Amygdala (tissue), 56 donors: ENCODE measurements around the gene NMNAT3.

Source experiments
- DNase-seq, 56 donors: peaks; one replicate each; lab custom pipeline; 2025; lab: John Stamatoyannopoulos, UW

Gene NMNAT3

GRCh38 chr3:139676108-139676507, 1.7 kb downstream of the NMNAT3 start:
- no peak for DNase-seq

GRCh38 chr3:139675327-139675726, 2.4 kb downstream of the NMNAT3 start:
- peak in 1 of 56 donors; percentile 1 for DNase-seq

DNA sequence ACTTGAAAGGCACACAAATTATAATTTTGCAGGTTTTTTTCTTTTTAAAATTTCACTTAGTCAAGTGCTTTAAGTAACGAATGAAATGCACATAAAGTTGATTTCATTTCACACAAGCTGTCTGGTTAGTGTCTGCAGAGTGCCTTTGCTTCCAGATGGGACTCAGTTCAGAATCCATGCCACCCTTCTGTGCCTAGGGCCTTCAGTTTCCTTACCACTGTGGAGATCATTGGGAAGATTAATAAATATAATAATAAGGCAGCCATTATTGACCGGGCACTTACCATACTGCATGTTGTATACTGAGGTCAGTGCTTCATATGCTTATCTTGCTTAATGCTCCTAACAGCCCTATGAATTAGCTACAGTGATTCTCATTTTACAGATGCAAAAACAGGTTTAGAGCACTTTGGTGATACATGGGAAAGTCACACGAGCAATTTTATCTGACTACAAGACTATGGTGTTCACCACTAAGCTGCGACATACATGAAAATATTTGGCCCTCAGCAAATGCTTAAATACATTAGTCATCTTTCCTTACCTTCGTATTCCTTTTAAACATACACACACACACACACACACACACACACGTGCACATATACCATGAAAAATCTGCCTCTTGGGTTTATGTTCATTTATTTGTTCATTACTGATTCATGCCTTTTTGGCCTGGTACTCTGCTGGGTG, 3.1 kb downstream of the NMNAT3 start:
- DNase-seq: no peak

GRCh38 chr3:139672884-139673283, 4.9 kb downstream of the NMNAT3 start:
- DNase-seq: peak in 1 of 56 donors; percentile 5

DNA sequence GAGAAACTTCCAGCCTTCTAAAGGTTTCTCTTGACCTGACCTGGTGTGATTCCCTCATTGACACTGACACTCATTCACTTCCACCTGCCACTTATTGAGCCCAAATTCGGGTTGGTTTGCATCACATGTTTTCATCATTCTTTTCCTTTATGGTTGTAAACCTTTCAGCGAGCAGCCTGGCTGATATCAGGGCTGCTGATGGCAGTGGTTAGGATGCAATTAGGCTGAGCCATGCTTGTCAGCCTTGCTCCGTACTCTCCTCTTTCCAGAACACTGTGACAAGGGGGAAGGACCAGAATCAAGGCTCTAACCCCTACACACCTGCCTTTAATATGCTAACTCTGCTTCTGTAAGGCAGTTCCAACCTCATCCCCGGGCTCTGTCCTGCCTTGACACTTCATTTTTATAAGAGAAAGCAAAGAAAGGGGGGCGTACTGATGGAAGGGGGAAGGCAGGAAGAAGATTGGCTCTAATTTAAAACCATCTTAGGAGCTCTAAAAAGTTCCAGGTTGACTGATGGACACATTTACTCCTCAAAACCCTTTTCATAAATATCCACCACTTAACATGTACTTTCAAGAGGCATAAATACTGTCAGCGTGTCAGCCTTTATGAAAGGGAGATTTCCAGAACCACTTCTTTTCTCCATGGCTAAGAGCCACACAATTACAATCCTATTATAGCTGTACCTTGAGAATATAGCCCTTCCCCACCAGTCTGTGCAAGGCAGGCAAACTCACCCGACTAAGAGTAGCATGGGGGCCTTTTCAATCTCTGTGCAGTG, 5.7 kb downstream of the NMNAT3 start:
- DNase-seq: no peak

DNA sequence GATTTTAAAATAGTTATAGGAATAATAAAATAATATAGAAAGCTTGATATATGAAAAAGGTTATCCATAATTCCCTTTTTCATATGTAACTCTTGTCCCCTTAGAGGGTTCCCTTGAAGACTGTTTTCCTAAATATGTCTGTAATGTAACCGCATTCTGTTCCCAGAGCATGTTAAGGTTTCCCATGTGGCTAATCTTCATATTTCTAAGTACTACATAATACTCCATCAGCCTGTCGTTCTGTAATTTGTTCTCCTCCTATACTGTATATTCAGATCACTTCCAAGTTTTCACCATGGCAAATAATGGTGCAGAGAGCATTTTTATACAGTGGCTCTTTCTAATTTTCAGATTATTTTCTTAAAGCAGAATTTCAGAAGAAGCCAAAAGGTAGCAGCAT, 6.7 kb downstream of the NMNAT3 start:
- DNase-seq: no peak

DNA sequence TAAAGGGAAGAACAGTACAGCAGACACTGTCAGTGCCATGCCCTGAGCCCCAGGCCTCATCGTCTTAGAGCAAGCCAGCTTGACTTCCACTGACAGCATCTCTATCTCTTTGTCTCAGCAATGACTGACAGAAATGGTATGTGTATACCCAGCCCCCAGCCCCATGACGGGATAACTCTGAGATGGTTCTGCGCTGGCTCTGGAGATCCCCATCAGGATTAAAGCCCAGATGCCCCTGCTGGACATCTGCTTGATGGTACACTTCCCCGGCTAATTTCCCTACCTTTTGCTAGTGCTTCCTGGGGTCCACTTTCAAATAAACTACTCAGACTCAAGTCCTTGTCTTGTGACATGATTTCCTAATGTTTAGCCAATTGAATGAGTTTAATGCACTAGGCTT, 7.6 kb downstream of the NMNAT3 start:
- DNase-seq: no peak

DNA sequence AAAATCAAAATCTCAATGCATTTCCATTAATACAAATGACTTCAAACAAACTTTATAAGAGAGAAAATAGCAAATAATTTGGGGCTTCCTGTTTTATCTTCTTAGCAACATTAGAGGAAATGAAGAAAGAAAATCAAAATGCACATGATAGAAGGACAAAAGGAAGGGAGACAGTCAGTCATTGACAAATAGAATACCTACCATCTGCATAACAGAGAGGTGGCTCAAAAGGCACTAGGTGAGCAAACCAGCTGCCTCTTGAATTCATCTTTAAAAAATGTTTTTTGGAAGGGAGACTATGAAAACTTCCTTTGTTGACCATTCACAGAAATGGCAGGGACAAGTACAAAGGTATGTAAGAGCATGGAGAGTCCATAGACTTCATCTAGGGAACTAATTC, 9.4 kb downstream of the NMNAT3 start:
- no peak for DNase-seq

- no peak for DNase-seq
Observed at GRCh38 chr3:139664958-139665357, 12.8 kb downstream of the NMNAT3 start.

DNA sequence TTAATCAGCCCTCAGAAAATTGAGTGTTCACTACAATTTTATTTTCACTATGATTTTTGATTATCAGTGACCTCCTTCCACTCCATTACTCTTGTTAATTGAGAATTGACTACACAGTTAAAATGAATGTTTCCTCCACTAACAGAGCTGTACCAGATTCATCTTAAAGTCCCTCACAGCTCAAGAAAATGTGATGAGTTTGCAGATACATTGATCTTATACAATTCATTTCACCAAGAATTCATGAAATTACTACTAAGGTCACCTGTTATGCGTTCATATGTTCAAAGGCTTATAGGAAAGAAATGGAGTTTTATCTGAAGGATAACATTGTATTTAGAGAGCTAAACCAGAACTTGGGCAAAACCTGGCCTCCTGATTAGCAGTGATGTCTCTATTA, 17.5 kb downstream of the NMNAT3 start:
- no peak for DNase-seq

GRCh38 chr3:139659511-139659910, 18.3 kb downstream of the NMNAT3 start:
- DNase-seq: no peak

DNA sequence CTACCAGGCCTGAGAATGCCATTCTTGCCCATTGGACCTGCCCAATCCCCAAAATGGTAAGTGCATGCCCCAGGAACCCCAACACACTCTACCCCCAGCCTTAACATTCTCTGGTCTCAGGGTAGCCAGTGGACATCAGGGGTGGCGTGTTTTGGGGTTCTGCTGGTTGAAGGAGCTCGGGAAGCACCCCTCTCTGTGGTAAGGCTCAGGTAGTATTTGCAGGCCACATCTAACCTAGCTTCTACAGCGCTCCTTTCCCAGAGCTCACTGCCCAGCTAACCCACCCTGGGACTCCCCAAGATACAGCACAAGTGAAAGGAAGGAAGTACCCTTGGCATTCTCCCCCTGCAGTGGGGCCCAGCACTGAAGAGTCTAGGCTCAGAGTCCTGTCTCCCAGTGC, 19.8 kb downstream of the NMNAT3 start:
- DNase-seq: no peak

DNA sequence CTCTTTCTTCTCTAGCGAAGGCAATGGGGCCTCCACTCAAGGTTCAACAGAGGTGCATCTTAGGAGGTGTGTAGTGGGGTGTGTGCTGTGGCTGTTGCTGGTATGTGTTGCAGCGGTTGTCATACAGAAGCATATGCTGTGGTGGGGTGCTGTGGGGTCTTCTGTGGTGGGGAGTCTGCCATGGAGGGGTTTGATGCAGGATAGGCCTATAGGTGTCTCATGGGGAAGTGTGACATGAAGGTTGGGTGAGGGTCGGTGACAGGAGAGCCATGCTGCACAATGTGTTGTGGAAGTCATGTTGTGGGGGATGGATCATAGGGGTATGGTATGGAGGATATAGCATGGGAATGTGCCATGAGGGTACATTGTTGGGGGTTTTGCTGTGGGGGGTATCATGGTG, 20.3 kb downstream of the NMNAT3 start:
- no peak for DNase-seq

GRCh38 chr3:139655909-139656595, 21.7 kb downstream of the NMNAT3 start:
- no peak for DNase-seq

DNA sequence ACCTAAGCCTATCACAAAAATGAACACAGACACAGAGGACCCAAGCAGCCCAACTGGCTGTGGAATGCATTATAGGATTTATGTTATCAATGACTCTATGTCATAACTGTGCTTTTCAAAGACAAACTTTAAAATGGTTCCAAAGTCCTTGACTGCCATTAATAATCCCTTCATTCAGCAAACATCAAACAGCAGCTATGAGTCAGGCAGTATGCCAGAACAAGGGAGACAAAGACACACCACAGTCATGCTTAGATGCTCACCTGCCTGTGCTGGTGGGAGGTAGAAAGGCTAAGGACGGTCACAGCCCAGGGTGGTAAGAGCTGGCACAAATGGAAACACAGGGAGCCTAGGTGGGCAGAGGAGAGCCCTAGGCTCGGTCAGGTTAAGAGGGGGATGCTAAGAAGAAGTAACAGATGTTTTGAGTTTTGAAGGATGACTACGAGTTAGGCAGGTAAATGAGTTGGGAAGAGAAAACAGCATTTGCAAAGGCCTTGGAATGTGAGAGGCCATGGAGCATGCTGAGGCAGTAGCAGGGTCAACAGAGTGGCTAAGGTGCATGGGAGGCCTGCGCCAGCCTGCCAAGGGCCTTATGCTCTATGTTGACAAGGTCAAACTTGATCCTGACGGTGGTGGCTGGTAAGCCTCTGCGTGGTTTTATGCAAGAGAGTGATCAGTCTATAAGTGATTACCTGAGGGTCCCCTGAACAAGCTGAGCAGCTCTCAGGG, 23.0 kb downstream of the NMNAT3 start:
- DNase-seq: no peak

- DNase-seq: no peak
Observed at GRCh38 chr3:139653582-139653981, 24.2 kb downstream of the NMNAT3 start.

DNA sequence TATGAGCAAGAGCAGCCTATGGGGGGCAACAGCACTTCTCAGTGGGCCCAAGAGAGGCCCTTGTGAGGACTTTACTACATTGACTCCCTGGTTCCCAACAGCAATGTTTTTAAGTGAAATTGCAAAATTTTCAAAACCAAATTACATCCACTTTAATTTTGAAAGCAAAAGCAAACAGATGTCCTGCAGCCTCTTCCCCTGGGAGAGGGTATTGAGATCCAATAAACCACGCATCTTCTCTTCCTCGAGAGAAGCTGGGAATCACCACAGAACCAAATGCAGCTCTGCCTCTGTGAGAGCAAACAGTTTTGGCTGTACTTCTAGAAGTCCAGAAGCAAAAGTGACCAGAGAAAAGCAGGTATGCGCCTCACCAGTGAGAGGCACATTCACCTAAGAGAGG, 25.2 kb downstream of the NMNAT3 start:
- DNase-seq: no peak

DNA sequence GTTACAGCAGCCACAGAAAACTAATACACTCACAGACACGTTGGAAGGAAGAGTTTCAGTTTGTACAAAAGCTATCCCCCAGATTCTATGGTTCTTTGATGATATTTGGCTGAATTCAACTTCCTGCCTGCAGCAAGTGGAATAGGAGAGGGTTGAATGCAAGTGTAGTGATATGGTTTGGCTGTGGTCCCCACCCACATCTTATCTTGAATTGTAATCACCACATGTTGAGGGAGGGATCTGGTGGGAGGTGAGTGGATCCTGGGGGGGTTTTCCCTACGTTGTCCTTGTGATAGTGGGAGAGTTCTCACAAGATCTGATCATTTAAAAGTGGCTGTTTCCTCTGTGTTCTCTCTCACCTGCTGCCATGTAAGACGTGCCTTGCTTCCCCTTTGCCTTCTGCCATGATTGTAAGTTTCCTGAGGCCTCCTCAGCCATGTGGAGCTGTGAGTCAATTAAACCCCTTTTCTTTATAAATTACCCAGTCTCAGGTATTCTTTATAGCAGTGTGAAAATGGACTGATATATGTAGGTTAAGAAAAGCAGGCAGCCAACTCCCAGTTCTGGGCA, 29.8 kb downstream of the NMNAT3 start:
- no peak for DNase-seq

- DNase-seq: no peak
Observed at GRCh38 chr3:139646512-139646911, 31.3 kb downstream of the NMNAT3 start.

GRCh38 chr3:139642996-139643395, 34.8 kb downstream of the NMNAT3 start:
- DNase-seq: no peak

GRCh38 chr3:139640456-139640855, 37.3 kb downstream of the NMNAT3 start:
- no peak for DNase-seq
